ENCODE data around the gene MGAT3. TPM values are rescaled to one million over a fixed set of nuclear protein-coding genes. Genes with fewer than 3 reads are reported as not detected.

The MGAT3 gene
- total and polyA plus RNA-seq, 4 donors: 0.26 to 11.0 (median 1.8) TPM

DNA sequence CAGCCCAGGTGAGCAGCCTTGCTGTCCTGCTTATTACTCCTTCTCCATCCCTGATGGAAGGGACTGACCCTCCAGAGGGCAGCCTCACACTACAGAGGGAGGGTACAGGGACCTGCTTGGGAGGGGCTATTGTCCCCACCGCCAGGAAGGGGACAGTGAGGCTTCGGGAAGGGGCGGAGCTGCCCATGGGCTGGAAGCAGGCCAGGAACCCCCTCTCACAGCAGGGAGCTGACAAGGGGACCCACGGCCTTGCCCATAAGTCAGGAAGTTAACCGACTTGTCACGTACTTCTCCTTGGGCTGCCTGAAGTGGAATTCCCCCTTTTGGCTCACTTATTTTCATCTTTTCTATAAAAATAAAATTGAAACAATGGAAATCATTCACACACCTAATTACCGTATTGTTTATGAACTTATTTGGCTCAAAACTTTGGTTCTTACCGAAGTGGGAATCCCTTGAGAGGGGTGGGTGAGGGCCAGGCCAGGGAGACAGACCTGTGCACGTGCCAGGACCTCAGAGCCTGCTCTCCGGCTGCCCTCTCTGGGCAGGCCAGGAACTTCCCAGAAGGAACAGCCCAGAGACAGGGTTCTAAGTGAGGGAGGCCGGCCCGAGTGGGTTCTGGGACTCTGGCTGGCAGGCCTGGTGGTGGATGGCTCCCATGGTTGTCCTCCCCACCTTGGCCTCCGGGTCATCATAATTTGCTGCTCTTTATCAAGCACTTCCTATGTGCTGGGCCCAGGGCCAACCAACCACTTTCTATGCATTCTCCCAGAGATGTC lies 5.8 kb downstream of the MGAT3 start:
- H3K4me3 ChIP-seq (ENCODE audit: low read length in 2 of 2): no peak overlapping the region
- H3K27me3 ChIP-seq (ENCODE audit: control insufficient read depth in 1 of 2, insufficient read depth in 2 of 2, low read length in 1 of 2): no peaks in the 10 kb centered on the region
- DNase-seq (no peak), ATAC-seq (ENCODE audit: low FRiP score) (no peak)
- no peak overlapping the region for H3K27ac ChIP-seq (ENCODE audit: low read depth in 1 of 2, low read length in 2 of 2)
- H3K36me3 ChIP-seq (ENCODE audit: control insufficient read depth in 1 of 2, insufficient read depth in 2 of 2, low read length in 1 of 2): no peaks in the 10 kb centered on the region
- WGBS, 2 donors: 71 to 78% methylated on average over 13 of the region's 13 CpGs
- intact Hi-C loops (cut with DNase I): no loop called here
- H3K4me1 ChIP-seq (ENCODE audit: control insufficient read depth in 1 of 2, insufficient read depth in 2 of 2, low read length in 2 of 2): no peaks in the 10 kb centered on the region
- H3K9me3 ChIP-seq (ENCODE audit: control insufficient read depth, low read length): no peaks in the 10 kb centered on the region

DNA sequence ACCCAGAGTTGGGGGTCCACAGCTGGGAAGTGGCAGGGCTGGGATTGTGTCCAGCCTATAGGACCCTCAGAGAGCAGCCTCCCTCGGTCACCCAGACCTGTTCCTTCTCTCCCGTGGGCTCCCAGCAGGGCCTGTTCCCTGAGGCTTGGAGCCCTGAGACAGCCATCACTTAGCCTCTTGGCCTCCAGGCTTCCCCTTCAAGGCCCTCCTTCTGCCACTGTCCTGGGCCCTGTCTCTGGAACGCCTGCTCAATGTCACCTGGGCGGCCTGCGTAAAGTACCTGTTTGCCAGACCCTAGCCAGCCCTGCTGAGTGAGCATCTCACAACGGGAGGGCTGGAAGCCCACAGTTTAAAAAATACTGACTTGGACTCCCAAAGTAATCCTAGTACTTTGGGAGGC lies 6.5 kb downstream of the MGAT3 start:
- no peaks in the 10 kb centered on the region for H3K36me3 ChIP-seq (ENCODE audit: control insufficient read depth in 1 of 2, insufficient read depth in 2 of 2, low read length in 1 of 2)
- WGBS, 2 donors: 93 to 95% methylated on average over 6 of the region's 6 CpGs
- H3K4me3 ChIP-seq (ENCODE audit: low read length in 2 of 2): no peak overlapping the region
- no peaks in the 10 kb centered on the region for H3K4me1 ChIP-seq (ENCODE audit: control insufficient read depth in 1 of 2, insufficient read depth in 2 of 2, low read length in 2 of 2)
- H3K27ac ChIP-seq (ENCODE audit: low read depth in 1 of 2, low read length in 2 of 2): no peak overlapping the region
- H3K9me3 ChIP-seq (ENCODE audit: control insufficient read depth, low read length): no peaks in the 10 kb centered on the region
- H3K27me3 ChIP-seq (ENCODE audit: control insufficient read depth in 1 of 2, insufficient read depth in 2 of 2, low read length in 1 of 2): no peaks in the 10 kb centered on the region
- ATAC-seq (ENCODE audit: low FRiP score): no peak
- intact Hi-C loops (cut with DNase I): no loop called here
- no peak for DNase-seq

DNA sequence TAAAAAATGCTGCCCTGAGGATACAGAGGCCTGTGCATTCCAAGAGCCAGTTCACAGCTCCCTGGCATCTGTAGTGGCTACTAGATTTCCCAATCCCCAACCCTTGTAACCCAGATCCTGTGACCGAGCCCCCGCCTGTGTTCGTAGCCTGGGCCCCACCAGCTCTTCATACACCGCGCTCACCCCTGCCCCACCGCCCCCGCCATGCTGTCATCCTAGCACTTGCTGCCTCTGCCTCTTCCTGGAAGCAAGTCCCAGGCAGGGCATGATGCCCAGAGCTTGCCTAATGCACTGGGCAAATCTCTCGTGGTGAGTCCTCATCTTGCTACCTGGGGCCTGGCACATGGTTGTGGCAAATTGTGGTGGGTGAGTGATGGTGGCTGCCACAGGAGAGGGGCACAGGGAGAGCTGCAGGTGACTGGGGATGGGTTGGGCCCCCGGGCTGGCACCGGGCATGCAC lies 7.1 kb downstream of the MGAT3 start:
- no peaks in the 10 kb centered on the region for H3K9me3 ChIP-seq (ENCODE audit: control insufficient read depth, low read length)
- WGBS, 2 donors: 62 to 65% methylated on average over 10 of the region's 10 CpGs
- H3K4me1 ChIP-seq (ENCODE audit: control insufficient read depth in 1 of 2, insufficient read depth in 2 of 2, low read length in 2 of 2): no peaks in the 10 kb centered on the region
- DNase-seq (no peak), ATAC-seq (ENCODE audit: low FRiP score) (no peak)
- no peaks in the 10 kb centered on the region for H3K27me3 ChIP-seq (ENCODE audit: control insufficient read depth in 1 of 2, insufficient read depth in 2 of 2, low read length in 1 of 2)
- no peak overlapping the region for H3K4me3 ChIP-seq (ENCODE audit: low read length in 2 of 2)
- no peak overlapping the region for H3K27ac ChIP-seq (ENCODE audit: low read depth in 1 of 2, low read length in 2 of 2)
- H3K36me3 ChIP-seq (ENCODE audit: control insufficient read depth in 1 of 2, insufficient read depth in 2 of 2, low read length in 1 of 2): no peaks in the 10 kb centered on the region
- intact Hi-C loops (cut with DNase I): no loop called here

DNA sequence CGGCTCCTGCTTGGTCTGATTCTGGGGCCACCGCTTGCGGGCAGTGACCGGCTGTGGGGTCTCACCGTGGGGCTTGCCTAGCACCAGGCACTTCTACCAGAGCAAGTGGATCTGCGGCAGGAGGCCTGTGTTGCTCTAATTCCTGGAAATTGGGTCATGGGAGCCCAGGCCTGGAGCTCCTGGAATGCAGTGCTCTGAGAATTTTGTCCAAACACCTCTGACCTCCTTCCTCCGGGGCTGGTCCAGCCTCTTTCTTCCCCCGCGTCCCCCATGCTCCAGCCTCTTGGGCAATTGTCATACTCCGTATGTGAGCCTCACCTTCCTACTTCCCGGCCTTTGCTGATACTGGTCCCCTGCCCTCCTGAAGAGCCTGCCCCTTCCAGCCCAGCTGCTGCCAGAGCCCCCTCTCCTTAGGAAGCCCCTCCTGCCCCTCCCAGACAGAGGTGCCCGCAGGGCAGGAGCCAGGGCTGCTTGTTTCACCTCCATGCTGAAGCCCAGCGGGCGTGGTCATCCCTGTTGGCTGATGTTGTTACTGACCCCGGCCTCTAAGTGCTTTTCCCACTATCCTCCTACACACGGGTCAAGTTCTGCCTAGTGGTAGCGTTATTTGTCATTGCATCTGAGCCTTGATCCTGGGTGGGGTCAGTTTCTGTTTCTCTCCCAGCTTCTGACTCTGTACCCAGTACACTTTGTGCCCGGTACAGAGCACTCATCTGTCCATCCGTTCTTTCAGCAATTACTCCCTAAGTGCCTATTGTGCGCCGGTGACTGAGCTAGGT lies 9.6 kb downstream of the MGAT3 start:
- 89 to 90% methylated on average over 21 of the region's 21 CpGs for WGBS, 2 donors
- Histone ChIP-seq H3K27ac (ENCODE audit: low read depth in 1 of 2, low read length in 2 of 2) (no peak overlapping the region), H3K4me3 (ENCODE audit: low read length in 2 of 2) (no peak overlapping the region), H3K36me3 (ENCODE audit: control insufficient read depth in 1 of 2, insufficient read depth in 2 of 2, low read length in 1 of 2) (no peaks in the 10 kb centered on the region), H3K4me1 (ENCODE audit: control insufficient read depth in 1 of 2, insufficient read depth in 2 of 2, low read length in 2 of 2) (no peaks in the 10 kb centered on the region), H3K9me3 (ENCODE audit: control insufficient read depth, low read length) (no peaks in the 10 kb centered on the region), H3K27me3 (ENCODE audit: control insufficient read depth in 1 of 2, insufficient read depth in 2 of 2, low read length in 1 of 2) (no peaks in the 10 kb centered on the region)
- intact Hi-C loops (cut with DNase I): no loop called here
- ATAC-seq (ENCODE audit: low FRiP score): no peak
- DNase-seq: peak in 1 of 2 donors; percentile 39

DNA sequence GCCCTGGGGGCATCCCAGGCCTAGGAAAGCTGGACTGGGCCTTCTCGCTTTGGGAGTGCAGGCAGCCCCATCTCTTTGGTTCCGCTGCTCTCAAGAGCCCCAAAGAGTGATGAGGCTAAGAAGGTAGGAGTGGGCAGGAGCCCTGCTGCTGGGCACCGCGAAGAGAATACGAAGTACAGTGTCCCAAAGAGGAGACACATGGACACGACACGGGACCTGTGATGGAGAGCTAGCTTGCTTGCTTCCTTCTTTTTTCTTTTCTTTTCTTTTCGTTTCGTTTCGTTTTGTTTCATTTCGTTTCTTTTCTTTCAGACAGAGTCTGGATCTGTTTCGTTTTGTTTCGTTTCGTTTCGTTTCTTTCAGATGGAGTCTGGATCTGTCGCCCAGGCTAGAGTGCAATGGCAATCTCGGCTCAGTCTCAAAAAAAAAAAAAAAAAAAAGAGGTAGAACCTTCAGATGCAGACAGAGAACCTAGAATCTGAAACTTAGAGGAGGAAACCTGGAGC lies 10.6 kb downstream of the MGAT3 start:
- Histone ChIP-seq H3K4me1 (ENCODE audit: control insufficient read depth in 1 of 2, insufficient read depth in 2 of 2, low read length in 2 of 2) (no peaks in the 10 kb centered on the region), H3K36me3 (ENCODE audit: control insufficient read depth in 1 of 2, insufficient read depth in 2 of 2, low read length in 1 of 2) (no peaks in the 10 kb centered on the region), H3K4me3 (ENCODE audit: low read length in 2 of 2) (no peak overlapping the region), H3K9me3 (ENCODE audit: control insufficient read depth, low read length) (no peaks in the 10 kb centered on the region), H3K27me3 (ENCODE audit: control insufficient read depth in 1 of 2, insufficient read depth in 2 of 2, low read length in 1 of 2) (no peaks in the 10 kb centered on the region), H3K27ac (ENCODE audit: low read depth in 1 of 2, low read length in 2 of 2) (no peak overlapping the region)
- intact Hi-C loops (cut with DNase I): no loop called here
- 92 to 93% methylated on average over 17 of the region's 17 CpGs for WGBS, 2 donors
- no peak for ATAC-seq (ENCODE audit: low FRiP score)
- no peak for DNase-seq

DNA sequence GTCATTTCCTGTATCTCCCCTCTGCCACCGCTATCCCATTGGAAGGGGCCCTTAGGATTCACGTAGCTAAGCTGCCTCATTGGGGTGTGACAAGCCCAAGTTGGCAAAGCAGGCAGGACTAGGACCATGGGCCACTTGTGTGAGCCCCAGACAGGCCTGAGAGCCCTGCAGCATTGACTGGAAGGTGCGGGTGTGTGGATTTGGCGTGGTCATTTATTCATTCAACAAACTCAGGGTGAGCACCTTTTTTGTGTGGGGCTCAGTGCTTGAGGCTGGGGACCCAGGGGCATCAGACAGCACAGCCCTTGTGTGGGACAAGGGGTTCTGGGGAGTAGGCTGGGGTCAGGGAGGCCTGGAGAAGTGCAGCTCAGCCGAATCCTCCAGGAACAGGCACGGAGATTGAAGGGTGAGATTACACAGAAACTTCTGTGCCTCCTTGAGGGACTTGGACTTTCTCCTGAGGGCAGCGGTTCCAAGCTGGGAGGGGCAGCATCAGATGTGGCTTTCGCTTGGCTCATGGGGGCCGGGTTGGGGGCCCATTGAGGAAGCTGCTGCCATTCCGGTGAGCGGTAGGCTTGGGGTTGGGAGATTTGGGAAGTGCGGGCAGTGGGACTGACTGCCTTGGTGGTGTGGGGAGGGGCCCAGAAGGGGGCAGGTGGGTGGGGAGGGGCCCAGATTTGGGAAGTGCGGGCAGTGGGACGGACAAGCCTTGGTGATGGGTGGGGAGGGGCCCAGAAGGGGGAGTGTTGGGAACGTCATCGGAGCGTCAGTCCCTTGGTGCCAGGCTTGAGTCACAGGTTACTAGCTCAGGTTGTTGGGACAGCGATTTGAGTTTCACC lies 11.9 kb downstream of the MGAT3 start:
- no peak overlapping the region for H3K27ac ChIP-seq (ENCODE audit: low read depth in 1 of 2, low read length in 2 of 2)
- no peaks in the 10 kb centered on the region for H3K27me3 ChIP-seq (ENCODE audit: control insufficient read depth in 1 of 2, insufficient read depth in 2 of 2, low read length in 1 of 2)
- 87 to 93% methylated on average over 14 to 18 of the region's 18 CpGs for WGBS, 2 donors
- no peaks in the 10 kb centered on the region for H3K4me1 ChIP-seq (ENCODE audit: control insufficient read depth in 1 of 2, insufficient read depth in 2 of 2, low read length in 2 of 2)
- intact Hi-C loops (cut with DNase I): no loop called here
- H3K4me3 ChIP-seq (ENCODE audit: low read length in 2 of 2): no peak overlapping the region
- no peaks in the 10 kb centered on the region for H3K36me3 ChIP-seq (ENCODE audit: control insufficient read depth in 1 of 2, insufficient read depth in 2 of 2, low read length in 1 of 2)
- no peaks in the 10 kb centered on the region for H3K9me3 ChIP-seq (ENCODE audit: control insufficient read depth, low read length)
- DNase-seq (no peak), ATAC-seq (ENCODE audit: low FRiP score) (no peak)

DNA sequence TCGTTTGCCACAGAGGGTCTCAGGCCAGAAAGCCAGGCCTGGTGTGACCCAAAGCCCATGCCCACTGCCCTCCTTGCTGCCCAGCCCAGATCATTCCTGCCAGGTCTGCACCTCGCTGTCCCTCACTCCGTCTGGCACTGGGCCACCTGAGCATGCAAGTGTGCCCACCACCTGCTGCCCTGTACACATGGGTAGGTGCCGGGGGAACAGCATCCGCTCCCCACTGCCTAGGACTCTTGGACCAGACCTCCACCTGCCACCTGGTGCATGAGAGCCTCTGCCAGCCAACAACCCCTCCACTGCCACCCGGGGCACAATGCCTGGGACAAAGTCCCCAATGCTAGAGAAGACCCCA lies 12.5 kb downstream of the MGAT3 start:
- WGBS, 2 donors: 86 to 95% methylated on average over 5 to 6 of the region's 6 CpGs
- H3K9me3 ChIP-seq (ENCODE audit: control insufficient read depth, low read length): no peaks in the 10 kb centered on the region
- H3K4me3 ChIP-seq (ENCODE audit: low read length in 2 of 2): no peak overlapping the region
- no peaks in the 10 kb centered on the region for H3K27me3 ChIP-seq (ENCODE audit: control insufficient read depth in 1 of 2, insufficient read depth in 2 of 2, low read length in 1 of 2)
- no peaks in the 10 kb centered on the region for H3K36me3 ChIP-seq (ENCODE audit: control insufficient read depth in 1 of 2, insufficient read depth in 2 of 2, low read length in 1 of 2)
- no peak overlapping the region for H3K27ac ChIP-seq (ENCODE audit: low read depth in 1 of 2, low read length in 2 of 2)
- no peak for ATAC-seq (ENCODE audit: low FRiP score)
- DNase-seq: peak in 1 of 2 donors; percentile 44
- H3K4me1 ChIP-seq (ENCODE audit: control insufficient read depth in 1 of 2, insufficient read depth in 2 of 2, low read length in 2 of 2): no peaks in the 10 kb centered on the region
- intact Hi-C loops (cut with DNase I): no loop called here

DNA sequence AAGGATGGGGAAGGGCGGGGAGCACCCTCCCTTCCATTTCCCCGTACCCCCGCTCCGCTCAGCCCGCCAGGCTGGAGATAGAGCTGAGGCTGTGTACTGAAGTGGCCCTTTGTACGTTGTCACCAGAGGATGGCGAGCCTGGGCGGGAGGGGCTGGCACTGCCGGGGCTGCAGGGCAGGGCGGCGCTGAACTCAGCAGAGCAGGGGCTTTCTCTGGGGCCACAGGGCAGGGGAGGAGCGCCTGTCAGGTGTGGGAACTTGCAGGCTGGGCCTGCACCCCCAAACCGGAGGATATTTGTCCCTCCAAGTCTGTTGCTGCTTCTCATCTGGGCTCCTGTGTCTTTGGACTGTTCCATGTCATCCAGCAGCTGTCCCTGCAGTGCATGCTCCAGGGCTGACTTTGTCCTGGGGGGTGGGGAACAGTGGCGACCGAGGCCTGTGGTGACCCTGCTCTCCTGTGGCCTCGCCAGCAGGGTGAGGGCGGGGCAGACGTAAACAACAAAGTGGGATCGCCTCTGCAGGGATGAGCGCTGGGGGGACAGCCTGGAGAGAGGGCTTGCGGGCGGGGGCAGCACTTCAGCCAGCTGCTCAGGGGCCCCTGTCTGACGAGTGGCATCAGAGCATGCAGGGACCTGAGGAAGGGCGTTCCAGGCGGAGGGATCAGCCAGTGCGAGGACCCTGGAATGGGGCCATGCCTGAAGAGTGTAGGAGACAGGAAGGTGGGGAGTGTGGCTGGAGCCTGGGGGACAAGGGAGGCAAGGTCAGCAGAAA lies 13.1 kb downstream of the MGAT3 start:
- no peak for ATAC-seq (ENCODE audit: low FRiP score)

More for the DNA sequence above, 13.1 kb downstream of the MGAT3 start:
- no peak overlapping the region for H3K27ac ChIP-seq (ENCODE audit: low read depth in 1 of 2, low read length in 2 of 2)
- no peaks in the 10 kb centered on the region for H3K4me1 ChIP-seq (ENCODE audit: control insufficient read depth in 1 of 2, insufficient read depth in 2 of 2, low read length in 2 of 2)
- no peaks in the 10 kb centered on the region for H3K27me3 ChIP-seq (ENCODE audit: control insufficient read depth in 1 of 2, insufficient read depth in 2 of 2, low read length in 1 of 2)
- H3K4me3 ChIP-seq (ENCODE audit: low read length in 2 of 2): no peak overlapping the region
- DNase-seq: no peak
- no peaks in the 10 kb centered on the region for H3K36me3 ChIP-seq (ENCODE audit: control insufficient read depth in 1 of 2, insufficient read depth in 2 of 2, low read length in 1 of 2)
- 84 to 89% methylated on average over 26 of the region's 26 CpGs for WGBS, 2 donors
- intact Hi-C loops (cut with DNase I): no loop called here
- H3K9me3 ChIP-seq (ENCODE audit: control insufficient read depth, low read length): no peaks in the 10 kb centered on the region
